ENCODE measurements around the gene TFB1M.

GRCh38 chr6:155287762-155288161 is 26.5 kb downstream of the TFB1M start:
- no peak for TF ChIP-seq POLR2A (IDR thresholded peaks at IDR 0.05)
- TF ChIP-seq POLR2AphosphoS5 (IDR thresholded peaks at IDR 0.05): no peak
